Dendritic cell treated with granulocyte-macrophage colony-stimulating factor and Interleukin-4, amounts not matched to agents 40 ng/mL and 50 ng/mL, for 4 days (primary cell): Measurements from ENCODE around the gene ILKAP.

ENCODE experiments used
- H3K27ac Mint-ChIP-seq: one replicate; pipeline ENCODE4 v1.8.0; 2022; ENCODE audit warnings: mild to moderate bottlenecking, mixed read lengths
- H3K27me3 Mint-ChIP-seq: one replicate; pipeline ENCODE4 v1.8.0; 2022; ENCODE audit warnings: mild to moderate bottlenecking, mixed read lengths
- H3K36me3 Mint-ChIP-seq: one replicate; pipeline ENCODE4 v1.8.0; 2022; ENCODE audit warnings: low read depth, mixed read lengths
- H3K4me1 Mint-ChIP-seq: one replicate; pipeline ENCODE4 v1.8.0; 2022; ENCODE audit warnings: low read depth, mixed read lengths
- H3K4me3 Mint-ChIP-seq: one replicate; pipeline ENCODE4 v1.8.0; 2022; ENCODE audit warnings: mild to moderate bottlenecking, moderate library complexity, mixed read lengths
- H3K9me3 Mint-ChIP-seq: one replicate; pipeline ENCODE4 v1.8.0; 2022; ENCODE audit warnings: mixed read lengths
- intact Hi-C: fragments of 100-400 bp; cut with micrococcal nuclease; formaldehyde crosslinking; loops from one replicate; pipeline ENCODE4 v1.15.0; 2022

ILKAP gene

DNA sequence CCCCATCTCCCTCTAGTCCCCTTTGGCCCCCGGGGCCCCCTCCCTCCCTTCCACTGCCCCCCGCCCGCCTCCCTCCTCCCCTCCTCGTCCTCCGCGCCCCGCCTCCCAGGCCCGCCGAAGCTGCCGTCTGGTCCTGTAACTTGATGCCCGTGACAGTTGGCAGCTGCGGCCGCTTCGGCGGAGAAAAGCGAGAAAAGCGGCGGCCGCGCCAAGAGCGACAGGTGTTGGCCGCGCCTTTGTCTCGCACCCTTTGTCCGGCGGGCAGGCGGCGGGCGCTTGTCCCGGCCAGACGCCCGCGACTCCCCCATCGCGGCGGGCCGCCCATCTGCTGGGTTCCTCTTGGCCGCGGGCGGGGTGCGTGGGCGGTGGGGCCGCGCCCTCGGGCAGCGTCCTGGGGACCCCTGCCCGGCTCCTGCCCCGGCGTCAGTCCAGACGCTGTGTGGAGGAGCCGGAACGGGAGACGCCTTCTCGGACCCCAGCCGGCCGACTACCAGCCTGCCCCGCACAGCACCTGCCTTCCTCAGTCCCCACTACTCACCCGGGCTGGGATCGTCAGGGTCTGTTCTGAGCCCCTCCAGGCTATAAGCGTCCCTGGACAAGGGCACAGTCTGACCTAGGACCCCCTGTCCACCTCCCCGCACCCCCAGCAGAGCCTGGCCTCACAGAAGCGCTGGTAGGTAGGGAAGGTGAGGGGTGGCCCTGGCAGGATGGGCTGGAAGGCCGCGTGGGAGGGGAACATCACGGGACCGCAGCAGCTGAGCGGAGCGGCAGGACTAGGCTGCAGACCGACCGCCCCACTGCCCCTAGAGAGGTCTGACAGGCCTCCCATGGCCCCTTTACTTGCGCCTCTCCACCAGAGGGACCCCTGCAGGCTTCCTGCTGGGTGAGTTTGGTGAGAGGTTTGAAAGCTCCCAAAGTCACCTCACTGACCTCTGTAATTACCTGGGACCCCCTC is 37.5 kb upstream of the ILKAP start:
- intact Hi-C loops = no loop called here
- H3K9me3 Mint-ChIP-seq = no peaks in the 10 kb centered on the region
- peaks cover 7% of the 10 kb centered on the region for H3K4me1 Mint-ChIP-seq
- H3K27me3 Mint-ChIP-seq = peaks cover 56% of the 10 kb centered on the region
- peaks cover 13% of the 10 kb centered on the region for H3K36me3 Mint-ChIP-seq
- H3K27ac Mint-ChIP-seq = no peak overlapping the region
- H3K4me3 Mint-ChIP-seq = peak overlapping the region; percentile 37

DNA sequence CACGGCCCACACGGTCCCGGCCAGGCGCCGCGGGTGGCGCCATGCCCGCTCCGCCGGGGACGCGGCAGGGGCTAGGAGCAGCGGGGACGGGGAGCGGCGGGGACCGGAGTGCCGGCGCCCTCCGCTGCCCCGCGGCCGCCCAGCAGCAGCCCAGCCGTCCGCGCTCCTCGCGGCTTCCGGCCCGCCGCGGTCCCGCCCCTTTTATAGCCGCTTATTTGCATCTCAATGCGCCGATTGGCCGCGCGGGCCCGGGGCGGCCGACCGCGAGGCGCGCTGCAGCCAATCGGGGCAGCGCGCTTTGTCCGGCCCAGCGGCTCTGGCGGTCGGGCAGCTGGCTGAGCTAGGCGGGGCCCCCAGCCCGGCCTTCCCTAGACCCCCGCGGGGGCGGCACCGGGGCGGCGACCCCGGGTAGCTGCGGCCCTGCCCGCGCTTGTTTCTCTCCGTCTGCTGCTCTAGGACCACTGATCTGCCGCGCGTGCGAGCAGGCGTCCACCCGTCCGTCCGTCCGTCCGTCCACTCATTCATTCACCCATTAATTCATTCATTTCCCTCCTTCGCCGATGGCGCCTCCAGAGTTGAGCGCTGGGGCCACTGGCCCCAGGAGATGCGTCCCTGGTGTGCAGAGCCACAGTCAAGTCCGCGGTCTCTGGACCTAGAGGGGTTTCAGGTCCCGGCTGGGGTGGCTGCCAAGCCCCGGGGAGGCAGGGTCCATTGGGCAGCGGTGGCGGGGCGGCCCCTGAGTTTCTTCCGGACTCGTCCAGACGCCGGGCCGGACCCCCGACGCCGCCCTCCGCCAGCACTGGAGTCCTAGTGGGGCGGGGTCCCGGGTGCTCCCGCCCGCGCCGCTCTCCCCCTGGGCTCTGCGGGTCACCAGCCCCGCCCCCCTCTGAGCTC is 36.6 kb upstream of the ILKAP start, which contains the start of gene HES6:
Gene HES6 (minus strand): TSS at position 176 of the 894 bp plus-strand sequence. CDS start 133 bp downstream, at position 43.
- Mint-ChIP-seq H3K4me1 (peaks cover 17% of the 10 kb centered on the region), H3K4me3 (peak within 1 kb of the TSS; percentile 83), H3K27ac (no peak within 1 kb of the TSS), H3K9me3 (no peaks in the 10 kb centered on the region), H3K36me3 (peaks cover 4% of the 10 kb centered on the region), H3K27me3 (peaks cover 65% of the 10 kb centered on the region)
- intact Hi-C loops = loop anchor here (5.0 kb wide), 1 partner anchor 38 kb away; the partner anchor contains the start of gene ILKAP

- H3K4me3 Mint-ChIP-seq = peak overlapping the region; percentile 83
- H3K27me3 Mint-ChIP-seq = peaks cover 69% of the 10 kb centered on the region
- no peaks in the 10 kb centered on the region for H3K36me3 Mint-ChIP-seq
- intact Hi-C loops = loop anchor here (5.0 kb wide), 1 partner anchor 37 kb away; the partner anchor contains the start of gene ILKAP
- H3K27ac Mint-ChIP-seq = no peak overlapping the region
- peaks cover 21% of the 10 kb centered on the region for H3K4me1 Mint-ChIP-seq
- H3K9me3 Mint-ChIP-seq = no peaks in the 10 kb centered on the region
These were observed 36.0 kb upstream of the ILKAP start for GRCh38 chr2:238239543-238239862.

DNA sequence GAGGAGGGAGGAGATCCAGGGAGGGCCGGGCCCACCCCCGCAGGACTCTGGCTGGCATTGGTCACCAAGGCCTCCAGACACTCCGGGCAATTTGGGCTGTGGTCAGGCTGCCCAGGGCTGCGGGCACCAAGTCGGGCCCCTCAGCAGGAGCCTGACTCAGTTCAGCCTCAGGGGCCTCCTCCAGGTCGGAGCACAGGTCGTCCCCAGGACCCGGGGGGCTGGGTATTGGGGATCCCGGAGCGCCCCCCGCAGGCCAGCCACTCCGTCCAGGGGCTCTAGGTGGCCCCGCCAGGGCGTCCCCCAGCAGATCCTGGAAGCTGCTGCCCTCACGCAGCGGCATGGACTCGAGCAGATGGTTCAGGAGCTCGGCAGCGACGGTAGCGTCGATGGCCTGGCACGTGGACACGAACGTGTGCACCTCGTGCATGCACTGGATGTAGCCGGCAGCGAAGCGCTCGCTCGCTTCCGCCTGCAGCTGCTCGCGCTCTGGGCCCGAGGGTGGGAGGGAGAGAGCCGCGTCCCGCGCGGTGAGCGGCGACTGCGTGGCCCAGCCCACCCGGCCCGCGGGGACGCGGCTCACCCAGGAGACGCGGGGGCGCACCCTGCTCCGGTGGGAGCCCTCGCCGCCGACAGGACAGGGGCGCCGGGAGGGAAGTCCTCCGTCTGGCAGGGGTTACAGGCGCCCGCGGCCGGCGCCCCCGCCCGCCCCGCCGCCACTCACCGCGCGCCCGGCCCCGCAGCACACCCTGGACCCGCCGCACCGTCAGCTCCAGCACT is 35.5 kb upstream of the ILKAP start:
- Mint-ChIP-seq H3K9me3 (no peaks in the 10 kb centered on the region), H3K27me3 (peaks cover 71% of the 10 kb centered on the region), H3K4me1 (peaks cover 24% of the 10 kb centered on the region), H3K4me3 (peak overlapping the region; percentile 65), H3K36me3 (no peaks in the 10 kb centered on the region), H3K27ac (no peak overlapping the region)
- intact Hi-C loops = loop anchor here (5.0 kb wide), 1 partner anchor 37 kb away; the partner anchor contains the start of gene ILKAP

DNA sequence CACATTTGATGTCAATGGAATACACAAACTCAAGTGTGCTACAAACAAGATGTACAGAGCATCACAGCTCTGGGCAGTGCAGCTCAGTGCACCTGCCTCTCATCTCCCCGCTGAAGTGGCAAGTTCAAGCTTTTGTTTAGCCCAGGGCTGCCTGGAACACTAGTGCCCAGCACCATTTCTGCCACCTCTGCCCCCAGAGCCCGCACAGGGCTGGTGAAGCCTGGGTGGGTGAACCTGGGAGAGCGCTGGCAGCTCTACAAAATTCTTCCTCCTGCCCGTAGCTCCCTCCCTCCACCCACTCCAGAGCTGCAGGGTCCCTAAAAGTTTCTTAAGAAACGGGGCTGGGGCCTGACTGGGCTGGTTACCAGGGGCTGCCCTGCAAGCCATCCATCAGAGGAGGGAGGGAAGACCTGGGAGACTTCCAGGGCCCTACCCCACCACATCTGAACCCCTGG is 34.8 kb upstream of the ILKAP start:
- no peak overlapping the region for H3K4me3 Mint-ChIP-seq
- intact Hi-C loops = loop anchor here (5.0 kb wide), 1 partner anchor 36 kb away; the partner anchor contains the start of gene ILKAP
- H3K4me1 Mint-ChIP-seq = peaks cover 24% of the 10 kb centered on the region
- no peaks in the 10 kb centered on the region for H3K9me3 Mint-ChIP-seq
- H3K27ac Mint-ChIP-seq = no peak overlapping the region
- H3K36me3 Mint-ChIP-seq = no peaks in the 10 kb centered on the region
- H3K27me3 Mint-ChIP-seq = peaks cover 75% of the 10 kb centered on the region

- H3K4me3 Mint-ChIP-seq = no peak overlapping the region
These were observed 34.1 kb upstream of the ILKAP start for GRCh38 chr2:238237431-238238135.

DNA sequence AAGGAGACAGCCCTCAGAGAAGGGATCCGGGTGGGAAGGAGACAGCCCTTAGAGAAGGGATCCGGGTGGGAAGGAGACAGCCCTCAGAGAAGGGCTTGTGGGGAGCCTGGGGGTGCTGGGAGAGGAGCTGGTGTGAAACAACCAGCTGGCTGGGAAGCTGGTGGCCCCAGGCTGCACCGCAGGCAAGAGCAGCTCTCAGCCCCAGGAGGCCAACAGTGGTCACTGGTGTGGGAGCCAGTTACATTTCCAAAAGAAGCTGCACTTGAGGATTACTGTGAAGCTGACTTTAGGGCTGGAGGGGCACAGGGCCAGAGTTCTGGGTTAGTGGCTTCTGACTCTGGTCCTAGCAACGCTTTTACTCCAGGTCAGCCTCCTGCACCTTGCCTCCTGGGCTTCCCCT is 33.1 kb upstream of the ILKAP start:
- H3K27me3 Mint-ChIP-seq = peaks cover 76% of the 10 kb centered on the region
- H3K27ac Mint-ChIP-seq = no peak overlapping the region
- H3K36me3 Mint-ChIP-seq = no peaks in the 10 kb centered on the region
- no peaks in the 10 kb centered on the region for H3K9me3 Mint-ChIP-seq
- no peak overlapping the region for H3K4me3 Mint-ChIP-seq
- intact Hi-C loops = loop anchor here (5.0 kb wide), 1 partner anchor 34 kb away; the partner anchor contains the start of gene ILKAP
- peaks cover 24% of the 10 kb centered on the region for H3K4me1 Mint-ChIP-seq

More at GRCh38 chr2:238237431-238238135, 34.1 kb upstream of the ILKAP start:
- intact Hi-C loops = loop anchor here (5.0 kb wide), 1 partner anchor 35 kb away; the partner anchor contains the start of gene ILKAP
- no peak overlapping the region for H3K27ac Mint-ChIP-seq
- no peaks in the 10 kb centered on the region for H3K9me3 Mint-ChIP-seq
- peaks cover 24% of the 10 kb centered on the region for H3K4me1 Mint-ChIP-seq
- peaks cover 76% of the 10 kb centered on the region for H3K27me3 Mint-ChIP-seq
- no peaks in the 10 kb centered on the region for H3K36me3 Mint-ChIP-seq

DNA sequence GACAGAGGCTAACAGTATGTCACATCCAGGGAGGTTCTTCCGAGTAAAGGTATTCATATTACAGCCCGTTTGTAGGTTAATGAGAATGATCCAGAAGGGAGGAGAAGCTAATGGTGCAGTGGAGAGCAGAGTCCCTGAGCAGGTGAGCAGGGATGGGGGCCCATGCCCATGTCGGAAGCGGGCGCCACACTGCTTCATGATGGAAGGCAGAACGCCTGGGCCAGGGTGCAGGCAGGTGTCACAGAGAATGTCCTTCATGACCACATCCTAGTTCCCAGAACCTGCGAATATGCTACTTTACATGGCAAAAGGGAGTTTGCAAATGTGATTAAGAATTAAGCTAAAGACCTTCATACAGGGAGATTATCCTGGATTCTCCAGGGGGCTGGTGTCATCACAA is 32.4 kb upstream of the ILKAP start:
- intact Hi-C loops = loop anchor here (5.0 kb wide), 1 partner anchor 34 kb away; the partner anchor contains the start of gene ILKAP
- no peak overlapping the region for H3K27ac Mint-ChIP-seq
- peaks cover 77% of the 10 kb centered on the region for H3K27me3 Mint-ChIP-seq
- no peaks in the 10 kb centered on the region for H3K9me3 Mint-ChIP-seq
- H3K4me1 Mint-ChIP-seq = peaks cover 24% of the 10 kb centered on the region
- no peaks in the 10 kb centered on the region for H3K36me3 Mint-ChIP-seq
- no peak overlapping the region for H3K4me3 Mint-ChIP-seq

DNA sequence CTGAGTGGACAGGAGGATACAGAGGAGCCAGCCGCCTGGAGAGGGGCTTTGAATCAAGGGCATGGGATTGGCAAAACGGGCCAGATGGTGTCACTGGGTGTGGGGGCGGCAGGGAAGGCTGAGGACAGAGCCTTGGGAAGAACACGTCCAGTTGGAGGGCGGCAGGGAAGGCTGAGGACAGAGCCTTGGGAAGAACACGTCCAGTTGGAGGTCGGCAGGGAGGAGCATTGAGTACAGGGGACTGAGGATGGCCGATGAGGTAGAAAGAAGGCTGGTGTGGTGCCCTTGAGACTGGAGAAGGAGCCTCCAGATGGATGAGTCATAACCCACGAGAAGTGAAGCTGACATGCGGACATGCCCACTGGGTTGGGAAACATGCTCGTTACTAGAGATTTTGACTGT is 31.8 kb upstream of the ILKAP start:
- Mint-ChIP-seq H3K4me3 (no peak overlapping the region), H3K27me3 (peaks cover 78% of the 10 kb centered on the region), H3K4me1 (peaks cover 27% of the 10 kb centered on the region), H3K36me3 (no peaks in the 10 kb centered on the region), H3K9me3 (no peaks in the 10 kb centered on the region), H3K27ac (no peak overlapping the region)
- intact Hi-C loops = loop anchor here (5.0 kb wide), 1 partner anchor 33 kb away; the partner anchor contains the start of gene ILKAP

DNA sequence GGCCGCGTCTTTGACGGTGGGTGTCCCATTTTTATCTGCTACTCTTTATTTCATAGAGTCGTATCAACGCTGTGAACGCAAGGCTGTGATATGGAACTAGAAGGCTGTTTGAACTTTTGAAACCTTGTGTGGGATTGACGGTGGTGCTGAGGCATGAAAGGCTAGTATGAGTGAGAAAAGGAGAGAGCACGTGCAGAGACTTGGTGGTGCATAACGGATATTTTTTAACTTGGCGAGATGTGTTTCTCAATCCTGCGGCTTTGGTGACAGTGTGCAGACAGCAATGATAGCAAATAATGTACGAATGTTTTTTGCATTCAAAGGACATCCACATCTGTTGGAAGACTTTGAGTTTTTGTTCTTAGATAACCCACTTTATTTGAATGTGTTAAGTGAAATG is 30.1 kb upstream of the ILKAP start:
- intact Hi-C loops = no loop called here
- Mint-ChIP-seq H3K27me3 (peaks cover 83% of the 10 kb centered on the region), H3K36me3 (peaks cover 11% of the 10 kb centered on the region), H3K27ac (no peak overlapping the region), H3K4me1 (peaks cover 26% of the 10 kb centered on the region), H3K4me3 (no peak overlapping the region), H3K9me3 (no peaks in the 10 kb centered on the region)

DNA sequence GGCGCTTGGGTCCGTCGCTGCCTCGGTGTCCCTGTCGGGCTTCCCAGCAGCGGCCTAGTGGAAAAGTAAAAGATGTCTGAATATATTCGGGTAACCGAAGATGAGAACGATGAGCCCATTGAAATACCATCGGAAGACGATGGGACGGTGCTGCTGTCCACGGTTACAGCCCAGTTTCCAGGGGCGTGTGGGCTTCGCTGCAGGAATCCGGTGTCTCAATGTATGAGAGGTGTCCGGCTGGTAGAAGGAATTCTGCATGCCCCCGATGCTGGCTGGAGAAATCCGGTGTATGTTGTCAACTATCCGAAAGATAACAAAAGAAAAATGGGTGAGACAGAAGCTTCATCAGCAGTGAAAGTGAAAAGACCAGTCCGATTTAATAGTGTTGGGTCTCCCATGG is 28.3 kb upstream of the ILKAP start:
- intact Hi-C loops = no loop called here
- H3K36me3 Mint-ChIP-seq = peaks cover 14% of the 10 kb centered on the region

GRCh38 chr2:238231251-238231793 is 27.8 kb upstream of the ILKAP start:
- intact Hi-C loops = no loop called here
- Mint-ChIP-seq H3K4me3 (peak overlapping the region; percentile 82), H3K36me3 (peaks cover 19% of the 10 kb centered on the region), H3K4me1 (peaks cover 46% of the 10 kb centered on the region), H3K27me3 (peaks cover 75% of the 10 kb centered on the region), H3K9me3 (no peaks in the 10 kb centered on the region), H3K27ac (peak overlapping the region; percentile 69)

More for the DNA sequence above, 28.3 kb upstream of the ILKAP start:
- Mint-ChIP-seq H3K27ac (peak overlapping the region; percentile 69), H3K4me3 (no peak overlapping the region), H3K4me1 (peaks cover 41% of the 10 kb centered on the region), H3K27me3 (peaks cover 78% of the 10 kb centered on the region), H3K9me3 (no peaks in the 10 kb centered on the region)
